Nephron progenitor cell (in vitro differentiated cells): Measurements from ENCODE around the gene KIT.

Source experiments
- DNase-seq: peaks from one replicate; pipeline ENCODE4 v3.0.0; 2021
- H3K27ac Mint-ChIP-seq: 2 replicates; pipeline ENCODE4 v1.8.0; 2021; ENCODE audit warnings: mild to moderate bottlenecking, moderate library complexity, mixed read lengths
- H3K27me3 Mint-ChIP-seq: 2 replicates; pipeline ENCODE4 v1.8.0; 2021; ENCODE audit warnings: mild to moderate bottlenecking, low read depth, mixed read lengths; ENCODE audit not compliant: poor library complexity
- H3K36me3 Mint-ChIP-seq: 2 replicates; pipeline ENCODE4 v1.8.0; 2021; ENCODE audit warnings: low read depth, mixed read lengths
- H3K4me1 Mint-ChIP-seq: 2 replicates; pipeline ENCODE4 v1.8.0; 2021; ENCODE audit warnings: mixed read lengths
- H3K4me3 Mint-ChIP-seq: 2 replicates; pipeline ENCODE4 v1.8.0; 2021; ENCODE audit warnings: mild to moderate bottlenecking, moderate library complexity, mixed read lengths
- H3K9me3 Mint-ChIP-seq: 2 replicates; pipeline ENCODE4 v1.8.0; 2021; ENCODE audit warnings: mild to moderate bottlenecking, moderate library complexity, mixed read lengths
- TF ChIP-seq, protein P1 (sequence below): fragments of 200-600 bp; sonication (generic); IDR thresholded peaks from 2 replicates; pipeline ENCODE4 v1.5.0; 2021; ENCODE audit warnings: antibody characterized with exemption

KIT gene

GRCh38 chr4:54695788-54696187, 38.0 kb downstream of the KIT start:
- TF ChIP-seq, protein P1, sequence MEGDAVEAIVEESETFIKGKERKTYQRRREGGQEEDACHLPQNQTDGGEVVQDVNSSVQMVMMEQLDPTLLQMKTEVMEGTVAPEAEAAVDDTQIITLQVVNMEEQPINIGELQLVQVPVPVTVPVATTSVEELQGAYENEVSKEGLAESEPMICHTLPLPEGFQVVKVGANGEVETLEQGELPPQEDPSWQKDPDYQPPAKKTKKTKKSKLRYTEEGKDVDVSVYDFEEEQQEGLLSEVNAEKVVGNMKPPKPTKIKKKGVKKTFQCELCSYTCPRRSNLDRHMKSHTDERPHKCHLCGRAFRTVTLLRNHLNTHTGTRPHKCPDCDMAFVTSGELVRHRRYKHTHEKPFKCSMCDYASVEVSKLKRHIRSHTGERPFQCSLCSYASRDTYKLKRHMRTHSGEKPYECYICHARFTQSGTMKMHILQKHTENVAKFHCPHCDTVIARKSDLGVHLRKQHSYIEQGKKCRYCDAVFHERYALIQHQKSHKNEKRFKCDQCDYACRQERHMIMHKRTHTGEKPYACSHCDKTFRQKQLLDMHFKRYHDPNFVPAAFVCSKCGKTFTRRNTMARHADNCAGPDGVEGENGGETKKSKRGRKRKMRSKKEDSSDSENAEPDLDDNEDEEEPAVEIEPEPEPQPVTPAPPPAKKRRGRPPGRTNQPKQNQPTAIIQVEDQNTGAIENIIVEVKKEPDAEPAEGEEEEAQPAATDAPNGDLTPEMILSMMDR: no peak
- Mint-ChIP-seq H3K4me3 (no peak overlapping the region), H3K4me1 (peaks cover 9% of the 10 kb centered on the region), H3K9me3 (no peaks in the 10 kb centered on the region), H3K36me3 (peaks cover 48% of the 10 kb centered on the region), H3K27ac (no peak overlapping the region), H3K27me3 (no peaks in the 10 kb centered on the region)
- no peak for DNase-seq

DNA sequence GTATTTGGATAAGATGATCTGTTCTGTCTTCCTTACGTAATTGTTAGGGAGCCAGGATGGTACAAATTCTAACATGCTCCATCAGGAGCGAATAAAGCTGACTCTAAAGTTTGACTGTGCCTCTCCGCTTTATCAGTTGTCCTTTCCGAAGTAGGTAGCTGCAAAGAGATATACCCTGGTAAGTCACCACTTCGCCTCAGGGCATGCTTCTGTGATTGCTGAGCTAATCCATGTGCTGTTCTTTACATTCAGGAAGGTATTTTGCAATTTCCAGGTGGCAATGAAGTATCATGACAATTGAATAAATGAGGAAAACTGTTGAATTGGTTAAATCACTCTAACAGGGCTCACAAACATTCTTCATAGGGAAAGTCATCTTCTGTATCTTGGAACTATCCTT, 38.9 kb downstream of the KIT start:
- no peak overlapping the region for H3K27ac Mint-ChIP-seq
- peaks cover 9% of the 10 kb centered on the region for H3K4me1 Mint-ChIP-seq
- no peak overlapping the region for H3K4me3 Mint-ChIP-seq
- peaks cover 51% of the 10 kb centered on the region for H3K36me3 Mint-ChIP-seq
- H3K9me3 Mint-ChIP-seq: no peaks in the 10 kb centered on the region
- H3K27me3 Mint-ChIP-seq: no peaks in the 10 kb centered on the region
- TF ChIP-seq, protein P1: no peak
- DNase-seq: no peak

DNA sequence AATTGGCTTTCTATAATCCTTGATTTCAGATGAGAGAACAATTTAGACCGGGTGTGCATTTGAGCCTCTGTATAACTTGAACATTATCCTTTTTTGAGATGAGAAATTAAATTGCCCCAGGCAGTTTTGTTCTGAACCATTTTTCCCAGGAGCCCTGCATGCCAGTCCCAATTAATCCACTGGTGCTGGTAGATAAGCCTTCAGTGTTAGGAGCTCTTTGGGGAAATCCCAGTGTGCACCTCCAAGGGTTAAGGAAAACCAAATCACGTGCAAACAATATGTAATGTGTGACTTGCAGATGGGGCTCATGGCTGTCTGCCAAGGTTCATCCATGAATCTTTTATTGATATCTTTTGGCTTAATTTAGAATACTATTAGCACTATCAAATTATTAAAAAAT, 43.2 kb downstream of the KIT start:
- TF ChIP-seq, protein P1: no peak
- no peak for DNase-seq
- Mint-ChIP-seq H3K4me1 (no peaks in the 10 kb centered on the region), H3K9me3 (no peaks in the 10 kb centered on the region), H3K27me3 (no peaks in the 10 kb centered on the region), H3K4me3 (no peak overlapping the region), H3K27ac (no peak overlapping the region), H3K36me3 (peaks cover 66% of the 10 kb centered on the region)

DNA sequence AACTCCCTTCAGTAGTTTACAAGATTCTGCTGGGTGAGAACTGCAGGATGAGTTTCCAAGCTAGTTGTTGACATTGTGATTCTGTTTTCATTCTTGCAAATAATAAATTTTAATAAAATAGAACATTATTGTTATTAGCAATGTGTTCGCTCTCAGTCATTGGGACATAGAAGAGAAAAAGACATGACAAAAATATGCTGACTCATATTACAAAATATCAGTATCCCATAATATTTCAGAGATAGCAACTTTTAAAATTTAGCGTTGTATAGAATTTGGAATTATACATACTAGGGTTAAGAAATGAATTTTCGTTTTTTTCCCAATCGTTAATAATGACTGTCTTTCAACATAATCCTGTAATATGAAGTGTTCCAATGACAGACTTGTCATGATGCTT, 45.4 kb downstream of the KIT start:
- no peaks in the 10 kb centered on the region for H3K9me3 Mint-ChIP-seq
- H3K4me3 Mint-ChIP-seq: no peak overlapping the region
- no peak overlapping the region for H3K27ac Mint-ChIP-seq
- H3K36me3 Mint-ChIP-seq: peaks cover 62% of the 10 kb centered on the region
- no peaks in the 10 kb centered on the region for H3K27me3 Mint-ChIP-seq
- H3K4me1 Mint-ChIP-seq: no peaks in the 10 kb centered on the region
- TF ChIP-seq, protein P1: no peak
- no peak for DNase-seq

DNA sequence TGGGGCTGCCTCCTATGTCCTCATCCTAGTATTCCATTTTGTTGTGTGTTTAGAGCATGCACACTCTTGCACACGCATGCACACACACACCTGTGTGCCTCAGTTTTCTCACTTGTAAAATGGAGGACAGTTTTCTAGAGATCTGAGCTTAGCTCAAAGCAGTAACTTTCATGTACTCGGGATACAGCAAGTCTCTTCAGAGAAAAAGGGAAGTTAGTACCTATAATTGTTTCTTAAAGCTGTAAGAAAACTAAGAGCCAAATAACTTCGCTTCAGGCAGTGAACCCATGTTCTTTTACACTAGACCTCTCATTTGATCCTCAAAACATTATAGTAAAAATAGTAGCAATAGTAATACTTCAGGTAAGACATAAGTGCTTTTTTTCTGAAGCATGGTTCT, 49.6 kb downstream of the KIT start:
- TF ChIP-seq, protein P1: no peak
- Mint-ChIP-seq H3K9me3 (no peaks in the 10 kb centered on the region), H3K27me3 (no peaks in the 10 kb centered on the region), H3K36me3 (peaks cover 67% of the 10 kb centered on the region), H3K27ac (no peak overlapping the region), H3K4me3 (no peak overlapping the region), H3K4me1 (no peaks in the 10 kb centered on the region)
- DNase-seq: no peak

GRCh38 chr4:54708339-54709279, 50.9 kb downstream of the KIT start:
- Mint-ChIP-seq H3K27ac (no peak overlapping the region), H3K36me3 (peaks cover 65% of the 10 kb centered on the region), H3K9me3 (no peaks in the 10 kb centered on the region), H3K4me1 (no peaks in the 10 kb centered on the region), H3K4me3 (no peak overlapping the region), H3K27me3 (no peaks in the 10 kb centered on the region)
- no peak for DNase-seq
- TF ChIP-seq, protein P1: no peak
